Mesenchymal stem cell (in vitro differentiated cells and primary cell): ENCODE measurements around the gene AGER.
A peak's percentile ranks its signal among the peaks of the same experiment; 100 is the strongest.

Source experiments
- DNase-seq: peaks from one replicate; pipeline ENCODE4 v3.0.0-alpha.2; 2013
- H2AFZ ChIP-seq: one replicate; pipeline ENCODE4 v1.6.1; 2013; ENCODE audit warnings: low read depth, mild to moderate bottlenecking, control low read depth, inconsistent platforms, low read length, moderate library complexity
- H2AK5ac ChIP-seq: 2 replicates; pipeline ENCODE4 v1.6.1; 2013; ENCODE audit warnings: low read length, moderate library complexity, mild to moderate bottlenecking, inconsistent platforms; ENCODE audit not compliant: severe bottlenecking
- H2BK120ac ChIP-seq: one replicate; pipeline ENCODE4 v1.6.1; 2013; ENCODE audit warnings: low read depth, mild to moderate bottlenecking, inconsistent platforms, low read length, moderate library complexity
- H2BK12ac ChIP-seq, 2 experiments: one replicate each; pipeline ENCODE4 v1.6.1; 2013; ENCODE audit warnings: inconsistent platforms in 2 of 2, low read length in 2 of 2, mild to moderate bottlenecking in 2 of 2, moderate library complexity in 2 of 2, control low read depth in 1 of 2
- H2BK15ac ChIP-seq: one replicate; pipeline ENCODE4 v1.6.1; 2013; ENCODE audit warnings: mild to moderate bottlenecking, low read depth, inconsistent platforms; ENCODE audit not compliant: poor library complexity, severe bottlenecking
- H2BK5ac ChIP-seq: 2 replicates; pipeline ENCODE4 v1.6.1; 2013; ENCODE audit warnings: low read depth, mild to moderate bottlenecking, low read length, control low read depth, inconsistent platforms; ENCODE audit not compliant: poor library complexity, severe bottlenecking
- H3K14ac ChIP-seq, 2 experiments: one replicate each; pipeline ENCODE4 v1.6.1; 2013; ENCODE audit warnings: inconsistent platforms in 2 of 2, low read length in 2 of 2, control low read depth in 1 of 2, mild to moderate bottlenecking in 1 of 2, moderate library complexity in 1 of 2
- H3K18ac ChIP-seq, 2 experiments: one replicate each; pipeline ENCODE4 v1.6.1; 2013; ENCODE audit warnings: inconsistent platforms in 2 of 2, low read length in 2 of 2, control low read depth in 1 of 2, low read depth in 1 of 2, mild to moderate bottlenecking in 1 of 2
- H3K23ac ChIP-seq, 2 experiments: one replicate each; pipeline ENCODE4 v1.6.1; 2013; ENCODE audit warnings: inconsistent platforms in 2 of 2, low read length in 2 of 2, mild to moderate bottlenecking in 2 of 2, moderate library complexity in 2 of 2, control low read depth in 1 of 2
- H3K27ac ChIP-seq: 2 replicates; pipeline ENCODE4 v1.5.1; 2013; ENCODE audit warnings: mild to moderate bottlenecking, moderate library complexity, low read length, control low read depth, inconsistent platforms; ENCODE audit not compliant: poor library complexity, severe bottlenecking
- H3K27me3 ChIP-seq, 2 experiments: 2 replicates each; pipeline versions ENCODE4 v1.6.1 to v1.7.0; 2013; ENCODE audit warnings: low read length in 2 of 2, mild to moderate bottlenecking in 2 of 2, moderate library complexity in 2 of 2, control low read depth in 1 of 2, inconsistent platforms in 1 of 2; ENCODE audit not compliant: control insufficient read depth in 1 of 2, insufficient read depth in 1 of 2
- H3K36me3 ChIP-seq, 2 experiments: 2 replicates each; pipeline versions ENCODE4 v1.6.1 to v1.7.0; 2013; ENCODE audit warnings: low read length in 2 of 2, control low read depth in 1 of 2, inconsistent platforms in 1 of 2, low read depth in 1 of 2, mild to moderate bottlenecking in 1 of 2; ENCODE audit not compliant: insufficient read depth in 2 of 2, control insufficient read depth in 1 of 2
- H3K4ac ChIP-seq, 2 experiments: one replicate each; pipeline ENCODE4 v1.6.1; 2013; ENCODE audit warnings: inconsistent platforms in 2 of 2, low read length in 2 of 2, mild to moderate bottlenecking in 2 of 2, moderate library complexity in 2 of 2, control low read depth in 1 of 2, low read depth in 1 of 2
- H3K4me1 ChIP-seq: 2 replicates; pipeline ENCODE4 v1.6.1; 2013; ENCODE audit warnings: low read depth, low read length, control low read depth; ENCODE audit not compliant: control insufficient read depth, insufficient read depth
- H3K4me2 ChIP-seq: 2 replicates; pipeline ENCODE4 v1.6.1; 2013; ENCODE audit warnings: low read length, mild to moderate bottlenecking, inconsistent platforms; ENCODE audit not compliant: poor library complexity, severe bottlenecking
- H3K4me3 ChIP-seq, 2 experiments: 2 replicates each; pipeline versions ENCODE4 v1.5.1 to v1.7.0; 2013; ENCODE audit warnings: low read length in 2 of 2, mild to moderate bottlenecking in 2 of 2, control low read depth in 1 of 2, low read depth in 1 of 2; ENCODE audit not compliant: insufficient read depth in 1 of 2
- H3K79me1 ChIP-seq: replicated peaks from 2 replicates; pipeline ENCODE4 v1.6.1; 2013; ENCODE audit warnings: mild to moderate bottlenecking, control low read depth, low read length, inconsistent platforms; ENCODE audit not compliant: poor library complexity, severe bottlenecking
- H3K9ac ChIP-seq: 2 replicates; pipeline ENCODE4 v1.7.0; 2013; ENCODE audit warnings: mild to moderate bottlenecking, low read length, moderate library complexity
- H3K9me3 ChIP-seq: 2 replicates; pipeline ENCODE4 v1.7.0; 2013; ENCODE audit warnings: mild to moderate bottlenecking, low read length; ENCODE audit not compliant: control insufficient read depth
- H4K8ac ChIP-seq: one replicate; pipeline ENCODE4 v1.6.1; 2013; ENCODE audit warnings: inconsistent platforms, mild to moderate bottlenecking, low read length, moderate library complexity
- H4K91ac ChIP-seq: one replicate; pipeline ENCODE4 v1.6.1; 2013; ENCODE audit warnings: mild to moderate bottlenecking, low read length, inconsistent platforms
- WGBS: methylation state at CpG from one replicate; pipeline ENCODE4 v1.1.7; 2013; ENCODE audit warnings: mixed read lengths; 5-methylcytosine and 5-hydroxymethylcytosine counted together

AGER gene

GRCh38 chr6:32178547-32179440 lies 5.3 kb downstream of the AGER start:
- peaks cover 38% of the 10 kb centered on the region for H3K79me1 ChIP-seq
- H2AFZ ChIP-seq, result no peak overlapping the region
- peaks cover 15% of the 10 kb centered on the region for H3K4me1 ChIP-seq
- DNase-seq, result no peak
- peak overlapping the region in 1 of 2 experiments; percentile 43 for H3K4ac ChIP-seq
- H3K27me3 ChIP-seq, result no peaks in the 10 kb centered on the region
- H4K91ac ChIP-seq, result no peak overlapping the region
- H3K18ac ChIP-seq, result peak overlapping the region in 1 of 2 experiments; percentile 18
- 5% methylated on average over 24 of the region's 24 CpGs for WGBS
- H3K27ac ChIP-seq, result peak overlapping the region; percentile 28
- peak overlapping the region; percentile 66 for H4K8ac ChIP-seq
- H2BK15ac ChIP-seq, result no peak overlapping the region
- H3K9me3 ChIP-seq, result no peaks in the 10 kb centered on the region
- H3K4me2 ChIP-seq, result peak overlapping the region; percentile 77
- H2BK120ac ChIP-seq, result no peak overlapping the region
- H2AK5ac ChIP-seq, result no peak overlapping the region
- H3K36me3 ChIP-seq, result peaks cover 37 to 38% of the 10 kb centered on the region in 2 experiments
- H3K14ac ChIP-seq, result peak overlapping the region in 1 of 2 experiments; percentile 5
- H3K23ac ChIP-seq, result no peak overlapping the region
- H3K4me3 ChIP-seq, result peak overlapping the region; percentile 63 to 99
- no peak overlapping the region for H2BK5ac ChIP-seq
- peak overlapping the region in 1 of 2 experiments; percentile 3 for H2BK12ac ChIP-seq
- peak overlapping the region; percentile 92 for H3K9ac ChIP-seq

- Histone ChIP-seq H3K9ac (peak within 1 kb of the TSS; percentile 92), H3K27ac (peak within 1 kb of the TSS; percentile 99), H4K8ac (peak within 1 kb of the TSS; percentile 94), H3K9me3 (no peaks in the 10 kb centered on the region), H3K18ac (peak within 1 kb of the TSS; percentile 58 to 90), H2AK5ac (peak within 1 kb of the TSS; percentile 55), H3K4me3 (peak within 1 kb of the TSS; percentile 63 to 99), H2BK12ac (peak within 1 kb of the TSS in 1 of 2 experiments; percentile 3), H3K4ac (peak within 1 kb of the TSS in 1 of 2 experiments; percentile 77), H3K23ac (no peak within 1 kb of the TSS), H4K91ac (peak within 1 kb of the TSS; percentile 70), H3K36me3 (peaks cover 29 to 30% of the 10 kb centered on the region in 2 experiments), H3K79me1 (peaks cover 41% of the 10 kb centered on the region), H3K4me1 (peaks cover 19% of the 10 kb centered on the region), H2AFZ (no peak within 1 kb of the TSS), H2BK15ac (peak within 1 kb of the TSS; percentile 54), H2BK5ac (no peak within 1 kb of the TSS), H2BK120ac (peak within 1 kb of the TSS; percentile 42), H3K4me2 (peak within 1 kb of the TSS; percentile 85), H3K14ac (peak within 1 kb of the TSS in 1 of 2 experiments; percentile 5), H3K27me3 (no peaks in the 10 kb centered on the region)
- DNase-seq, result peak; percentile 100
- WGBS, result under 1% methylated on average over 31 of the region's 33 CpGs
Measured at GRCh38 chr6:32177788-32178546, 6.1 kb downstream of the AGER start, which contains the start of gene RNF5. Gene RNF5 (plus strand): TSS chr6:32178405. CDS start chr6:32178512, 107 bp downstream.

GRCh38 chr6:32177183-32177787 lies 6.8 kb downstream of the AGER start:
- peak overlapping the region; percentile 92 for H3K9ac ChIP-seq
- no peak overlapping the region for H3K14ac ChIP-seq
- peak overlapping the region in 1 of 2 experiments; percentile 77 for H3K4ac ChIP-seq
- H2AK5ac ChIP-seq, result peak overlapping the region; percentile 55
- DNase-seq, result no peak
- no peak overlapping the region for H3K23ac ChIP-seq
- peaks cover 20% of the 10 kb centered on the region for H3K4me1 ChIP-seq
- H3K9me3 ChIP-seq, result no peaks in the 10 kb centered on the region
- H3K18ac ChIP-seq, result peak overlapping the region; percentile 58 to 90
- H2BK120ac ChIP-seq, result peak overlapping the region; percentile 42
- no peak overlapping the region for H2BK12ac ChIP-seq
- H3K36me3 ChIP-seq, result peaks cover 22 to 23% of the 10 kb centered on the region in 2 experiments
- H4K91ac ChIP-seq, result peak overlapping the region; percentile 70
- H2AFZ ChIP-seq, result no peak overlapping the region
- H2BK15ac ChIP-seq, result peak overlapping the region; percentile 54
- H3K27me3 ChIP-seq, result no peaks in the 10 kb centered on the region
- H4K8ac ChIP-seq, result peak overlapping the region; percentile 94
- peak overlapping the region; percentile 85 for H3K4me2 ChIP-seq
- under 1% methylated on average over 20 of the region's 20 CpGs for WGBS
- H3K27ac ChIP-seq, result peak overlapping the region; percentile 99
- peaks cover 41% of the 10 kb centered on the region for H3K79me1 ChIP-seq
- H2BK5ac ChIP-seq, result no peak overlapping the region
- H3K4me3 ChIP-seq, result peak overlapping the region; percentile 39 to 99
